Sciatic nerve (tissue), 2 donors: ENCODE data around the gene GSC. TPM values are rescaled to one million over a fixed set of nuclear protein-coding genes. Genes with fewer than 3 reads are reported as not detected.
"Not testable (repeated sequence)": the region's sequence is repeated elsewhere in the genome, so short reads cannot be mapped to it uniquely, and the experiment has no call there.

Source experiments
- ATAC-seq: fragments of 200-7000 bp; cut with Tn5 transposase; one replicate; pipeline ENCODE4 v1.9.1; 2020; ENCODE audit warnings: mild to moderate bottlenecking, moderate library complexity
- DNase-seq: peaks from one replicate; pipeline ENCODE4 v3.0.0-alpha.2; 2020; ENCODE audit warnings: low spot score
- intact Hi-C: fragments of 100-400 bp; cut with DNase I; formaldehyde crosslinking; loops from one replicate; pipeline ENCODE4 v1.14.2; 2022
- total RNA-seq: library from RNA; stranded (reverse); fragmentation: NEBNext Ultra II Directional; extraction: Animal tissue kit (Norgen Biotek cat#: 25700); gene quantifications from one replicate; pipeline ENCODE4 v1.2.1, GENCODE V29; 2021
- donor health status: DM: no; HTN: no; CAD: no.
- donor health status: DM: no; HTN: no; CAD: no.

The GSC gene
- 4.5 TPM for total RNA-seq

GRCh38 chr14:94769391-94770250 is at the start of gene GSC:
Gene GSC, minus strand, starts transcription at chr14:94770113. Its CDS starts 98 bp downstream, at chr14:94770015.
- DNase-seq (peak; percentile 79), ATAC-seq (peak; percentile 88)
- intact Hi-C loops, result no loop called here

GRCh38 chr14:94819531-94819930 is 49.6 kb upstream of the GSC start:
- intact Hi-C loops, result no loop called here
- ATAC-seq (no peak), DNase-seq (no peak)

DNA sequence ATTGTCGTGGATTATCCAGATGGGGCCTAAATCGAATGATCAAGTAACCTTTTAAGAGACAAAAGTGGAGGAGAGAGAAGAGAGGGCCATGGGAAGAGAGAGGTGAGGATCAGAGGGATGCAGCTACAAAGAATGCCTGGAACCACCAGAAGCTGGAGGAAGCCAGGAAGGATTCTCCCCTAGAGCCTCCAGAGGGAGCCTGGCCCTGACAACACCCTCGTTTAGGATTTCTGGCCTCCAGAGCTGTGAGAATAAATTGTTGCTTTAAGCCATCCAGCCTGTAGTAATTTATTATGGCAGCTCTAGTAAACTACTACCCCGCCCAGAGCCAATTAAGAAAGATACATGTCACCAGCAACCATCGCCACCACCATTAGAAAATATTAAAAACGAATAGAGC is 46.2 kb upstream of the GSC start:
- ATAC-seq (no peak), DNase-seq (no peak)
- intact Hi-C loops, result no loop called here

- DNase-seq, result no peak
These were observed 35.9 kb upstream of the GSC start for GRCh38 chr14:94805680-94806288.

GRCh38 chr14:94801225-94801624 is 31.3 kb upstream of the GSC start:
- intact Hi-C loops, result no loop called here
- DNase-seq (no peak), ATAC-seq (no peak)

More at GRCh38 chr14:94805680-94806288, 35.9 kb upstream of the GSC start:
- intact Hi-C loops, result no loop called here
- ATAC-seq, result peak; percentile 62

DNA sequence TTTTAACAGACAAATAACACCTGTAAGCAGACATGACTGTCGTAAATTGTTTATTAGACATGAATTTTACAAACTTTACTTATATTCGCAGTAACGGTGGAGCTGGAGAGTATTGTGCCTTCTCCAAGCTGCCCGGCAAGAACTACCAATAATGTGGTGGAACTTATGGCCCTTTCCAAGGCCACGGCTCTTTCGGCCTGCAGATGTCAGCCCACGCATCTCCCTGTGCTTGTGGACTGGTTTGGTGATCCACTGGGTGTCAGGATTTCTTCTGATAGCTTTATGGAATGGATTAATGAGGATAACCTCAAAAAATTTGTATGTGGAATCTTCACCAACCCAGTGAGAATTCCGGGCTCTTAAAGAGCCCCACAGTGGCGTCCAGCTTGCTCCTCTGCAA is 30.9 kb upstream of the GSC start:
- DNase-seq, intact Hi-C loops, ATAC-seq: not testable (repeated sequence)

DNA sequence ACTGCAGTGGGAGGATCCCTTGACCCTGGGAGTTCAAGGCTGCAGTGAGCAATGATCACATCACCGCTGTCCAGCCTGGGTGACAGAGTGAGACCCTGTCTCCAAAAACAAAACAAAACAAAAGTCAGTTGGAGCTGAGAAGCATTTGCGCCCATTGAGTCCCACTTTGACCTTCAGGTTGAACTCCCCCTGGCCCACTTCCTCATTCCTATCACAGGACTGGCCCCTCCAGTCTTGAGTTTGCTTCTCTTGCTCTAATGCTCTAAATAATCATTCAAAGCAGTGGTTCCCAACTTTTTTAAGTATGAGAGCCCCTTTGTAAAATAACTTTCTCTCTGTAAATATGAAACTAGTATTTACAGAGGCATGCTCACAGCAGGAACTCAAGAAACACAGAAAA is 28.0 kb upstream of the GSC start:
- no peak for ATAC-seq
- no peak for DNase-seq
- intact Hi-C loops, result no loop called here

DNA sequence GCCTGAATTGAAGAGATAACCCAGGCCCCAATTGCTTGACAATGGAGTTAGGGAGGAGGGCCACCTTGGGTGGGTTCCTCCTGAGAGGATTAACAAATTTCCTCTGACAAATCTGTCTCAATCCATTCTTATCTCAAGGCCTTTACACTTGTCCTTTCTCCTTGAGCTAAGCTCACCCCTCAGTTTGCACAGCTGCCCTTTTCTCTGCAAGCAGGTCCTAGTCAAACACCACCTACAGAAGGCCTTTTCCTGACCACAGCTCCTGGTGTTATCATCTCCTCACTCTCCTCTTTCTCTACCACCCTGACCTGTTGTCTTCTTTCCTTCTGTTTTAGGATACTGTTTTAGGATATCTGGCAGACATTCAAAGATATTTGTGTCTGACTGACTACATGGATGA is 26.4 kb upstream of the GSC start:
- no peak for DNase-seq
- intact Hi-C loops, result no loop called here
- ATAC-seq, result no peak

- ATAC-seq (no peak), DNase-seq (no peak)
- intact Hi-C loops, result no loop called here
These were observed 25.5 kb upstream of the GSC start for GRCh38 chr14:94795372-94795771.

GRCh38 chr14:94793901-94794300 is 24.0 kb upstream of the GSC start:
- DNase-seq (no peak), ATAC-seq (no peak)
- intact Hi-C loops, result no loop called here

GRCh38 chr14:94787655-94788054 is 17.7 kb upstream of the GSC start:
- DNase-seq (no peak), ATAC-seq (no peak)
- intact Hi-C loops, result no loop called here

- intact Hi-C loops, result no loop called here
- no peak for ATAC-seq
- DNase-seq, result no peak
These were observed 17.2 kb upstream of the GSC start for GRCh38 chr14:94787092-94787491.

GRCh38 chr14:94780536-94781399 is 10.9 kb upstream of the GSC start:
- ATAC-seq (no peak), DNase-seq (no peak)
- intact Hi-C loops, result no loop called here

DNA sequence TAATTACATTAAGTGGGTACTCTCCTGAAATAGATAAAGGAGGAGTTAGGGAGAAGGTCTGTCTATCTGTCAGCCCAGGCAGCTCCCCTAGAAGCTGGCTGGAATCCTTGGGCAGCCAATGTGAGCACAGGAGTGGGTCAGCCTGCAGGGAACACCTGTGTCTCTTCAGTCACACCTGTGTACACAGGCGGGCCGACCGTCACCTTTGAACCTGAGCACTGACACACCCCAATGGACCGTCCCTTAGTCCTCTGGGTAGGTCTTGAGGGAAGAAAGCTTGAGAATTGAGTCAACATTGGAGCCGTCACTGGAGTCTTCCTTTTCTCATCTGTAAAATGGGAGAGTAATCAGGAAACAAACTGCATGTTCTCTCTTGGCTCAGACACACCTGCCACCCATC is 9.8 kb upstream of the GSC start:
- ATAC-seq (no peak), DNase-seq (no peak)
- intact Hi-C loops, result no loop called here

DNA sequence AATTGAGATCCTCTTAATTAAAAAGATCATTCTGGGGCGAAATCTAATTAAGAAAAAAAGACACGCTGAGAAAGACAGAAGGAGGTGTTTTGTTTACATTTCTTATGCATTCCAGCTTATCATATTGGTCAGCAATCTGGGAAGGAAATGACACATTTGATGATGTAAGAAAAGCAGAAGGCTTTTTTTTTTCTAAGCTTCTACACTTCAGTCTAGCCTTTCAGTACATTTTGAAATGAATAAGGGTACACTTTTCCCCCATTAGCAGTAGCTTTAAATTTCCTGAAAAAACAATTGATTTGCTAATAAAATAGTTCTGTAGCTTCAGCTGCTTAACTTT is 5.9 kb upstream of the GSC start:
- intact Hi-C loops, result no loop called here
- DNase-seq, result no peak
- no peak for ATAC-seq

DNA sequence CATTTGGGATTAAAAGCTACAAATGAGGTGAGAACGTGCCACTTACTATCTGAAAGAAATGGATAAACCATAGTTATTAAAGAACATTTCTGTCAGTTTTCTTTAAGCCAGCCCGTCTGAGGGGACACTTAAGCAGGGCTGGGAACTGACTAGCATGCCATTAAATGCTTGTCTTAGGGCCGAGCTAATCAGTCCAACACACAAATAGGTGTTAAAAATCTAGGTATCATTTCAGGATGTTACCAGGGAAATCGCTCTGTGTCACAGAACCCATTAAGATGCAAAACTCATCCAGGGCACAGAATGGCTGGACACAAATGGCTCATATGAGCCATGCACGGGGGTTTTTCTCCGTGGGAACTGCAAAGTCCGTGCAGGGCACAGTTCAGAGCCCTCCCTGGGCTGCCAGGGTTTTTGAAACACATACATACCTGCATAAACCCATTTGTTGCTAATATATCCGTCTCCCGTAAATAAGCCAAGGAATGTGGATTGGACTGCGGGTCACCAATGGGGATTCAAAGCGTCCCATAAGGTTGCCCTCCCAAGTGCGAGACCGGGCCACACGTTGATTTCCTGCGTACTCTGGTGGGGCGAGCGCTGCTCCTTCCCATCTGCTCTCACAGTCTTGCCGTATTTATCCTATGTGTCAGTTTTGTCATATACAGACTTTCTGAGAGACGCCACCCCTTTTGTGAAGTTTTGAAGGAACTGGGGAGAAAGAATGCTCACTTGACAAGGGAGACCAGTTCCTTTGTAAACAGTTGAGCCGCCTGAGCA is 5.4 kb upstream of the GSC start:
- intact Hi-C loops, result no loop called here
- DNase-seq (peak; percentile 27), ATAC-seq (no peak)

DNA sequence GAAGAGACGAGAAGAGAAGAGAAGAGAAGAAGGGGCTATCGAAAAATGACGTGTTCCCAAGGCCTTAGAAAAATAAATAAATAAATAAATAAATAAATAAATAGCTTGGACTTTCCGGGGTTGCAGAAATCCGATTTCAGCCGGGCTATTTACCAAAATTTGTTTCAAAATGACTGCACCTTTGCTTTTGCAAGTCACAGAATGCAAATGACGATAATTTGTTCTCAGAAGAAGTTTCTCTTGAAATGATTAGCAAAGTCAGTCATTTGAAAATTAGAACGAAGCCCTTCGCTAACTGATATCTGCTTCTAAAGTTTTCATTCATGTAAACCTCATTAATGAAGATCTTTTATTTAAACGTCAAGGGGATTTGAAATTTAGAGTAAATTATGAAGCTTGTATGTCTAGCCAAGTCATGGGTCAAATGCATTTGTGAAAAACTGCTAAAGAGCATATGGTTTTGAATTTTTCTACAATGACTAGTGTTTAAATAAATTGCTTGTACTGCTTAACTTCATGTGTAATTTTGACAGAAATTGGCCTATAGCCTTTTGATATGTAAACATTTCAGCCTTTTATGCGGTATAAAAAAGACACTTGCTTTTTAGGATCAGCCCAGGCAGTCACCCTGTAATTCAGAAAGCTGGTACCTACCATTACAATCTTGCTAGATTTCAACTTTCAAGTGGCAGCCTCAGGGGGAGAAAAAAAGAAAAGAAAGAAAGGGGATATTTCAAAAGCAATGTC is 4.6 kb upstream of the GSC start:
- ATAC-seq (no peak), DNase-seq (no peak)
- intact Hi-C loops, result no loop called here

GRCh38 chr14:94773655-94774343 is 3.9 kb upstream of the GSC start:
- DNase-seq, result peak; percentile 38
- intact Hi-C loops, result no loop called here
- no peak for ATAC-seq
